ENCODE results near the gene GPSM3. TPM values are rescaled to one million over a fixed set of nuclear protein-coding genes. Genes with fewer than 3 reads are reported as not detected.

GPSM3 gene
- total and polyA plus RNA-seq, 4 donors = 2.3 to 8.0 (median 6.3) TPM

GRCh38 chr6:32170294-32170693 is 22.1 kb downstream of the GPSM3 start:
- 94% methylated on average over 11 of the region's 11 CpGs for whole genome bisulfite sequencing
- no peak overlapping the region for H3K9ac ChIP-seq (ENCODE audit: low read depth in 1 of 2, low read length in 2 of 2)
- no peak overlapping the region for H3K27ac ChIP-seq (ENCODE audit: low read depth in 1 of 2, low read length in 2 of 2)
- H3K36me3 ChIP-seq (ENCODE audit: control insufficient read depth in 4 of 4, insufficient read depth in 3 of 4, low read depth in 1 of 4, low read length in 3 of 4) = peaks cover 5 to 32% (median 11%) of the 10 kb centered on the region in 4 donors
- H3K9me3 ChIP-seq (ENCODE audit: control insufficient read depth in 4 of 4, low read length in 3 of 4) = no peaks in the 10 kb centered on the region
- H3K27me3 ChIP-seq (ENCODE audit: control insufficient read depth in 4 of 4, insufficient read depth in 4 of 4, low read length in 3 of 4) = no peaks in the 10 kb centered on the region
- TF ChIP-seq GABPA (IDR thresholded peaks at IDR 0.05 in 1 of 2, conservative IDR thresholded peaks at IDR 0.05 in 1 of 2) (no peak), ZBTB33 (IDR thresholded peaks at IDR 0.05) (no peak), FOXA2 (IDR thresholded peaks at IDR 0.05) (no peak), SP1 (IDR thresholded peaks at IDR 0.05) (no peak), HNF4G (IDR thresholded peaks at IDR 0.05) (no peak), YY1 (IDR thresholded peaks at IDR 0.05) (no peak), FOXA1 (IDR thresholded peaks at IDR 0.05) (no peak), CTCF (IDR thresholded peaks at IDR 0.05; ENCODE audit: low read depth, low read length, missing input control) (no peak), RAD21 (IDR thresholded peaks at IDR 0.05) (no peak), RXRA (IDR thresholded peaks at IDR 0.05) (no peak), REST (IDR thresholded peaks at IDR 0.05) (no peak), NR2F2 (IDR thresholded peaks at IDR 0.05) (no peak), JUND (IDR thresholded peaks at IDR 0.05) (no peak), TAF1 (conservative IDR thresholded peaks at IDR 0.05) (no peak), EGR1 (IDR thresholded peaks at IDR 0.05; ENCODE audit: low read depth in 2 of 2) (no peak), ATF3 (IDR thresholded peaks at IDR 0.05) (no peak), MAX (IDR thresholded peaks at IDR 0.05) (no peak), HNF4A (conservative IDR thresholded peaks at IDR 0.05) (no peak)
- no peak overlapping the region for H3K4me3 ChIP-seq (ENCODE audit: low read depth in 1 of 3, low read length in 3 of 3)
- H3K4me1 ChIP-seq (ENCODE audit: control insufficient read depth in 4 of 4, insufficient read depth in 4 of 4, low read length in 3 of 4) = peaks cover 0 to 16% (median 10%) of the 10 kb centered on the region in 4 donors
- DNase-seq (ENCODE audit: low spot score) = no peak

All from liver (tissue), 9 donors.